ENCODE data around the gene TSLP.
A peak's percentile ranks its signal among the peaks of the same experiment; 100 is the strongest.

The TSLP gene

GRCh38 chr5:111071413-111071812 lies at the start of gene TSLP:
TSLP (plus strand) TSS chr5:111071713; CDS start chr5:111071891, 178 bp downstream.
- no peak for DNase-seq

DNA sequence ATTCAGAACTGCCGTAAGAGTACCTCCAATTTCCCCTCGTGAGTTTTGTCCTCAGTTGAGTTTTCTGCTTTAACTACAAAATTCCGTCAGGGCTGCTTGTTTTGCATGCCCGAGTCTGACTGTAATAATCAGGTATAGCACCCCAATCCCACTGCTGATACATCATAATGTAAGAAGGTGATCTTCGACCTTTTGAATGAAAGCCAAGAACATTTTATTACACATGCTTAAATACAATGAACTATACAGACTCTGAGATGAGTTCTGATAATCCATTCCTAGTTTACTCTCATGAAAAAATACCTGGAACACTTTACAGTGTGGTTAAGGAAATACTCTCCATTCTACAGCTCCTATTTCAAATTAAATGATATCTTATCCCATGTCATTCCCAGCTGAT lies 49.2 kb upstream of the TSLP start:
- DNase-seq = no peak

DNA sequence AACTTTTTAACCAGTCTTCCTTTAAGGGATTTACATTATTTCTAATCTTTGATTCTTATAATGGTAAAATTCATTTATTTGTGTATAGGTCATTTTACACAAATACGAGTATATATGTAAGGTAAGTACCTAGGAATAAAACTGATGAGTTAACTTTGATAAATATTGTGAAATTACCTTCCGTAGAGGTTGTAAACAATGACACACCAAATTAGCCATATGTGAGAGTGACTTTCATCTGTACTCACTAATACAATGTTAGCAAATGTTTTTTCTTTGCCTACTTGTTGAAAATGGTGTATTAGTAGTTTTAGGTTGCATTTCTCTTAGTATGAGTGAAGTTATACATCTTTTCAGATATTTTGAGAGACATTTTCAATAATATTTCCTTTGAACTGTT lies 42.6 kb upstream of the TSLP start:
- no peak for DNase-seq

- DNase-seq = no peak
These were observed 27.6 kb upstream of the TSLP start for GRCh38 chr5:111043712-111044506.

GRCh38 chr5:111058064-111058463 lies 13.4 kb upstream of the TSLP start:
- no peak for DNase-seq

DNA sequence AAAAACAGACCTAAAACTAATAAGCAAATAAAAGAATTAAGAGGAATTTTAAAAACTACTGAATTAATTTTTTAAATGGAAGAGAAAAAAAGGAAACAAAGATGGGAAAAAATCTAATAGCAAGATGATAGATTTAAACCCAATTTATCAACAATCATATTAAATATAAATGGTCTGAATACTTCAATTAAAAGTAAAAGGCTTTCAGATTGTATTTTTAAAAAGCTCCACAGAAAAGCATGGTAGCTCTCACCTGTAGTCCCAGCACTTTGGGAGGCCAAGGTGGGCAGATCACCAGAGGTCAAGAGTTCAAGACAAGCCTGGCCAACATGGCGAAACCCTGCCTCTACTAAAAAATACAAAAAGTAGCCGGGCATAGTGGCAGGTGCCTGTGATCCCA lies 11.3 kb upstream of the TSLP start:
- no peak for DNase-seq

DNA sequence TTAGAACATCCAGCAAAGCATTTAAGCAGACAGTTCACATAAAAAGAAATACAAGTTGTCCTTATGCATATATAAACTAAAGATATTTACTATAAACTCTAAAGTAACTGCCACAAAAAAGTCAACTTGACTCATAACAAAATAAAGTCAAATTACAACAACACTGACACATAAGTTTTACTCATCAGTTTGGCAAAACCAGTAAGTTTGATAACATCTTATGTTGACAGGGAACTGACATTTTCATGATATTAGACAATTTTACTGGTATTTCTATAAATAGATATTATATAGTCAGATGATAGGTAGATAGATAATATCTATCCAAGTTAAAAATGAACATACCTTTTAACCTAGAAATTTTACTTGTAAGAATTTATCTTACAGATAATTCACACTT lies 9.9 kb upstream of the TSLP start:
- DNase-seq = no peak

- no peak for DNase-seq
These were observed 7.7 kb upstream of the TSLP start for GRCh38 chr5:111063709-111064322.

DNA sequence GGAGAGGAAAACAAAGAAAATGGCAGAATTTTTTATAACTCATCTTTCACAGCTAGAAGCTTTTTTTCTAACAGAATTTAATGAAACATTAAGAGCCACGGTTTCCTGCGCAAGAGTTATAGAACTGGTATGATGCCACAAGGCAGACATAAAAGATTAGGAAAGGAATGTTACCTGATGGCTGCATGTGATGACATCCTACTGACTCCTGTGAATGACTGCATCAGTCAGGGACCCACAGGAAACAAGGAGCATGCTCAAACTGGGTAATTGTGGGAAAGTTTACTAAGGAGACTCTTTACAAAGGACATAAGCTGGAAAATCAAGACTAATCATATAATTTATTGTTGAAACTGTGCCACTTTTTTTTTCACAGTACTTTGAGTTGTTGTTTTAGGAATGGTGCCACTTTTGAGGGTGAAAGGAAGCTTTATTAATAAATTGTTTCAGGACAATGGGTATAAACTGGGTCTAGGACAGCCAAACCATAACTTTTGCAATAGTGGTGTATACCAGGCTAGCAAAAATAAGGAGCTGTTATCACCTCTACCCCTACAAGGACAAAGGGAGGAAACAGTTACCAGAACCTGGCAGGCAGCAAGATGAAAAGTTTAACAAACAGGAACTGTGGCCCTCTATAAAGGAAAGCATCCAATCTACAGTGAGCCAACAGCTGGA lies 5.1 kb upstream of the TSLP start:
- DNase-seq = no peak

GRCh38 chr5:111068213-111068612 lies 3.3 kb upstream of the TSLP start:
- DNase-seq = no peak

- DNase-seq = no peak
These were observed 1.7 kb upstream of the TSLP start for GRCh38 chr5:111069839-111070238.

DNA sequence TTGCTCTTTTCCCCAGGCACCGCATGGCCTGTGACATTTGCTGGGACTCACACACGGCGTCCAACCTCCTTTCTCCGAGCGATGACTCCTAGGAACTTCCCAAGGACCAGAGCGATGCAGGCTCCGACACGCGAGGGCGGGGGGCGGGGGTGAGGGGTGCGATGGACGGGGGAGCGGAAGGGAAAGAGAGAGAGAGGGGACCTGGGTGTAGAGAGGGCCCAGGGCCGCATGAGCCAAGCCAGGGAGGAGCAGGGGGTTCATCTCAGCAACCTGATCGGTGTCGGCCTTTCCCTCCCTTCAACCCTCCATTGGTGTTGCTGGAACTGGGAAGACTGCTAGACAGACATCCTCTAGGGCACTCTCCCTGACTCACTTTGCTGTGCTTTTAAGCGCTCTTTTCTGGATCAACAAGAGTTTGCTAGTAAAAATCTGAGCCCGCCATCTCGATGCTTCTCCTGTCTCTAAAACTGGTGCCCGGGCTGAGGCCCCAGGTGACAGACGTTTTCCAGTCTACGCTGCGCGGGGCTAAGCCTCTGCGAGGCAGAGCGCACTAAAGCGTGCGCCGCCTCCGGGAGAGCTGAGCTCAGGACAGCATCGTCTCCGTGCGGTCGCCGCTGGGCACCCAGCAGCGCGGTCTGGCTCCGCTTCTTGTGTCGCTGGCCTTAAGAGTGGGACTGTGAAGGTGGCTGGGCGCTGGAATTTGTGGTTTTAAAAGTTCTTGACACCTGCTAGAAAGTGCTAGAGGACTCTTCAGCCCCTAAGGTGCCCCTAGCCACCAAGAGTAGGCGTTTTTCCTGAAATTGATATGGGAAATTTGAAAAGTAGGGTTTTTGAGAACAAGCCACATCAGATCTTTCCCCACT lies 1.0 kb upstream of the TSLP start:
- no peak for DNase-seq

- DNase-seq = peak; percentile 40
These were observed 1.6 kb downstream of the TSLP start for GRCh38 chr5:111072949-111073682.

GRCh38 chr5:111074244-111074643 lies 2.7 kb downstream of the TSLP start:
- DNase-seq = no peak

GRCh38 chr5:111075520-111075919 lies 4.0 kb downstream of the TSLP start:
- DNase-seq = no peak

DNA sequence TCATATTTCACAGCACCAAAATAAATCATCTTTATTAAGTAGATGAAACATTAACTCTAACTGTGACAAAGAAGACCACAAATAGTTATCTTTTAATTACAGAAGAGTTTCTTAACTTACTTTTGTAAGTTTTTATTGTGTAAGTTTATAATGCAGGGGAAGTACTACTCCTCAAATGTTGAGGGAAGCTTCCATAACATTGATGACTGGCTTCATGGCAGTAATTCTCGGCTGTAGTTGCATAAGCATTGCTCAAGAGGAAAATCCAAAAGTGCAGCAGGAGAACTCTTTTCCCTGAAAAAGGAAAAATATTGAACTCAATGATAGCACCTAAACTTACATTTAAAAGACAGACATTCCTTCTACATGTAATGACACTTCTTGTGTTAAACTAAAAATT lies 4.6 kb downstream of the TSLP start:
- no peak for DNase-seq

GRCh38 chr5:111077678-111078077 lies 6.2 kb downstream of the TSLP start:
- DNase-seq = no peak

- no peak for DNase-seq
These were observed 8.3 kb downstream of the TSLP start for GRCh38 chr5:111079846-111080245.

DNA sequence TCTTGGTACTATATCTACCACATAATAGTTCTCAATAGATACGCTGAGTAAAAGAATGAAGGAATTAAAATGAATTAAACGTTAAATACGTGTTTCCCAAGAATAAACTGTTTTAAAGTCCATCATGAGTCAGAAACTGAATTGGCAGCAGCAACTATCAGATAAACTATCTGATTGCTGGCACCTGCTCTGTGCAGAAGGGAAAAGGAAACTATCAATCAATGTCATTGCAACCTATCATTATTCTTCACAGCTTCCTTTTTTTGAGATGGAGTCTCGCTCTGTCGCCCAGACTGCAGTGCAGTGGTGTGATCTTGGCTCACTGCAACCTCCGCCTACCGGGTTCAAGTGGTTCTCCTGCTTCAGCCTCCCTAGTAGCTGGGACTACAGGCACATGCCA lies 11.8 kb downstream of the TSLP start:
- no peak for DNase-seq

- DNase-seq = peak; percentile 87
These were observed 20.7 kb downstream of the TSLP start, which contains the start of gene WDR36 for GRCh38 chr5:111092062-111092853. WDR36 (plus strand) TSS chr5:111092348; CDS start chr5:111092457, 109 bp downstream.

DNA sequence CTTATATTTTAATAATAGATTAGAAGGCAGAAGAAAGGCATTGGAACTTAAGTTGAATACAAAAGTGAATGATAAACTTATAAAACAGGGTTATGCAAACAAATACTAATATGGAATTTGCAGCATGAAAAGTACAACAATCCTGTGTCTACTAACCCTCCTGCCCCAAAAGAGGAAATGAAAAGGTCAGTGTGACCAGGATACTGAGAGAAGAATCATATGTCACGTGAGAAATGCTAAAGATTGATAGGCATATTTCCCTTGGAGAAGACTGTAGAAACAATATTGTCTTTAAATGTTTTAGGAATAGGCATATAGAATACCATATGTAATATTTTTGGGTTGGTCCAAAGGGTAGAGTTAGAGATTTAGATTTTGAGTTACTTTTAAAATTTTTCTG lies 24.5 kb downstream of the TSLP start:
- no peak for DNase-seq

Data from activated CD4-positive, alpha-beta T cell treated with anti-CD3 and anti-CD28 coated beads, Interleukin-2, amount 50 U/mL, for 1 hour (primary cell).